OCI-LY3 (cell line): Measurements from ENCODE around the gene S1PR5.

Experiments used
- CTCF ChIP-seq: fragments of 200-600, 300-600 bp; sonication (generic); IDR thresholded peaks from 2 replicates; pipeline ENCODE4 v1.5.1; 2014; ENCODE audit warnings: antibody characterized with exemption, low read length, low read depth
- EZH2phosphoT487 ChIP-seq: fragments of 200-600 bp; shearing (Covaris generic); IDR thresholded peaks from 2 replicates; pipeline ENCODE4 v1.6.1; 2018; ENCODE audit warnings: antibody characterized with exemption, mixed run types, low read depth

GRCh38 chr19:10554760-10555609, 37.7 kb upstream of the S1PR5 start:
- TF ChIP-seq CTCF (no peak), EZH2phosphoT487 (no peak)
